HFF-Myc (cell line): ENCODE results near the gene LMO3.

Experiments
- DNase-seq: peaks from one replicate; pipeline ENCODE4 v3.0.0-alpha.2; 2011; ENCODE audit warnings: low read depth; ENCODE audit errors: extremely low read depth
- H3K4me3 ChIP-seq: replicated peaks from 2 replicates; pipeline ENCODE4 v1.5.1; 2011; ENCODE audit warnings: low read depth, mild to moderate bottlenecking, control low read depth, low read length
- TF ChIP-seq, protein P1 (sequence below): IDR thresholded peaks from 2 replicates; pipeline ENCODE4 v1.5.1; 2012; ENCODE audit warnings: mild to moderate bottlenecking, low read depth, low read length, control low read depth; ENCODE audit errors: missing control alignments

Gene LMO3

DNA sequence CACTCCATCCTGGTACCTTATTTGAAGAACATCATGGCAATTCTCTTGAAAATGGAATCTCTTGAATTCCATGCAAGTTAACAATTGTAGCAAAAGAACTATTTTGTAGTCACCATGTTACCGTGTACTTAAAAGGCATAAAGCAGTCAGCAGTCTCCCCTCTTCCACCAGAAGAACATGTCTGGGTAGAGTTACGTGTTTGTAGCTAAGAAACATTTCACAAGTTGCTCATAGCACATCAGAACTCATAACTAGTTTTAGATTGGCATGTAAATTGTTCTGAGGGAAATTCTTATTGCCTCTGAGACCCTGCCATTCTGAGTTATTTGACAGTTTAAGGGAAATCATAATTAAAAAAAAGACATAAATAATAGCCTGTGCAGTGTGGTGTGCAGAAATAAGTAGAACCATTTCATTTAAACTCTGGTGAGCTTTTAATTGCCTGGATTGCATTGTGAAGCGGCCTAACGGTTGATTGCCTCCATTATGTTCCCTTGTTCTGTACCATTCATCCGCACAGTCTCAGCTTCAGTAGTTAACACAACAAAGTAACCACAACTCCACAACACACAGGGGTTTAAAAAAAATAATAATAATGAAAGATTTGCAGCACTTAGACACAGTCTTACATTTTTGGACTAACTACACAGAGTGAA, 2.6 kb downstream of the LMO3 start:
- TF ChIP-seq, protein P1, sequence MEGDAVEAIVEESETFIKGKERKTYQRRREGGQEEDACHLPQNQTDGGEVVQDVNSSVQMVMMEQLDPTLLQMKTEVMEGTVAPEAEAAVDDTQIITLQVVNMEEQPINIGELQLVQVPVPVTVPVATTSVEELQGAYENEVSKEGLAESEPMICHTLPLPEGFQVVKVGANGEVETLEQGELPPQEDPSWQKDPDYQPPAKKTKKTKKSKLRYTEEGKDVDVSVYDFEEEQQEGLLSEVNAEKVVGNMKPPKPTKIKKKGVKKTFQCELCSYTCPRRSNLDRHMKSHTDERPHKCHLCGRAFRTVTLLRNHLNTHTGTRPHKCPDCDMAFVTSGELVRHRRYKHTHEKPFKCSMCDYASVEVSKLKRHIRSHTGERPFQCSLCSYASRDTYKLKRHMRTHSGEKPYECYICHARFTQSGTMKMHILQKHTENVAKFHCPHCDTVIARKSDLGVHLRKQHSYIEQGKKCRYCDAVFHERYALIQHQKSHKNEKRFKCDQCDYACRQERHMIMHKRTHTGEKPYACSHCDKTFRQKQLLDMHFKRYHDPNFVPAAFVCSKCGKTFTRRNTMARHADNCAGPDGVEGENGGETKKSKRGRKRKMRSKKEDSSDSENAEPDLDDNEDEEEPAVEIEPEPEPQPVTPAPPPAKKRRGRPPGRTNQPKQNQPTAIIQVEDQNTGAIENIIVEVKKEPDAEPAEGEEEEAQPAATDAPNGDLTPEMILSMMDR, result no peak
- H3K4me3 ChIP-seq, result no peak overlapping the region
- no peak for DNase-seq

DNA sequence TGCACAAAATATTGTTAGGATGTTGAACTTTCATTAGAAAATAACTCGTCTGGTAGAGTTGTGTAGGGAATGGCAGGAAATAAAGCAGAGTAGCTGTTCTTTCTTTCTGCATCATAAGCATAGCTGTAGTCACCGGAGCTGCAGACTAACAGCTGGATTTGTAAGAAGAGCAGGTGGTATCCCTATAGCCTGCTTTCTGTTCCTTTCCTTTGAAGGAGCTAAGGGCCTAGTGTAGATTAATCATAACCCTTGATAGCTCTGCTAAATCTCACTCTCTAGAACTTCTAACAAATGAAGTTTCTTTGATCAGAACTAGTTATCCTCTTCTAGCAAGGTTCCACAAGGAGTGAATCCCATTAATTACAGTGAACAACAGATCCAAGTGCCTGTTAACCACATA, 3.5 kb downstream of the LMO3 start:
- no peak overlapping the region for H3K4me3 ChIP-seq
- DNase-seq, result no peak
- TF ChIP-seq, protein P1, result no peak

DNA sequence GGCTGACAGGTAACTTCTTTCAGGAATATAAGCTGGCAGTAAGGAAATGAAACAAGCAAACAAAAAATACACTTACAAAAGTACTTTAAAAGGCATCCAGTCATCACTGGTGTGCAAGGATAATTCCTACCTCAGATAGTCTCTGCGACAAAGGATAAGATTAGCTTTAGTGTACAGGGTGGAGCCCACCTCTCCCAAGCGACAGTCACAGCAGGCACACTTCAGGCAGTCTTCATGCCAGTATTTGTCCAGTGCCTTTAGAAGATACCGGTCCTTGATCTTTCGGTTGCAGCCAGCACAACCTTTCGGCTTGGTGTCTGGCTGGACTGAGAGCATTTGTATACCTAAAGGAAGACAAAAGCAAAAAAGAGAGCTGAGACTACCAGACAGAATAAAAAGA, 5.4 kb downstream of the LMO3 start:
- DNase-seq, result no peak
- TF ChIP-seq, protein P1, result no peak
- no peak overlapping the region for H3K4me3 ChIP-seq

DNA sequence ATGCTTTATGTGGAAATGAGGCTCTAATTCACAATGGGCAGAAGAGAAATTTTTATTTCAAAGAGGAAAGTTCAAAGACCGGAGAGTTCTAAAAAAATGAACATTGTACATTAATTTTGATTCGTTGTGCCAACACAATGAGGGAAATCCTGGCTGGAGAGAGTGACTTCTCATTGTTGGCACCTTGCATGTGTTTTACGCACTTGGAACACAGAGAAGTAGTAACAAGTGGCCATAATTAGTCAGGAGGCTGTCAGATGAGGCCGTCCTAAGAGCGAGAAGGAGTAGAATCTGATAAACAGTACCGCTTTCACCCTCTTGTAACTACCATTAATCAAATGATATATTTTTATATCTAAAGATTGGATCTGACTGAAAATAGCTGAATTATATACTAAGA, 6.9 kb downstream of the LMO3 start:
- TF ChIP-seq, protein P1, result no peak
- DNase-seq, result no peak

DNA sequence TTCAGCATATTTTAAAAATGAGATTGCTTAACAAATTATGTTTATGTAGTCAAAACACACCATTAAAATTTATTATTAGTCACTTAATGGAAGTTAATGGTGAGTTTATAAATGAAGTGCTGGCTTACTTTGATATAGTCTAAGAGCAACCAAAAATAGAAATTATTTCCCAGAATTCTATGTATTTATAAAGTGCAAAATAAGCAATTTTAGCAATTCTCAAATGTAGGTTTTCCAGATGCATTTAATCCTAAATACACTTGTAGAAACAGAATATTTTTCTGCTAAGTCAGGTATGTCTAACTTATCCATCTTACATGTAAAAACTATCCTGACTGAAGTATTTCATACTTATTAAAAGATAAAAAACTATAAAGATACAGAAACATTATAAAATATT, 11.2 kb downstream of the LMO3 start:
- no peak for DNase-seq
- H3K4me3 ChIP-seq, result no peak overlapping the region
- TF ChIP-seq, protein P1, result no peak

More for the DNA sequence above, 6.9 kb downstream of the LMO3 start:
- H3K4me3 ChIP-seq, result no peak overlapping the region

DNA sequence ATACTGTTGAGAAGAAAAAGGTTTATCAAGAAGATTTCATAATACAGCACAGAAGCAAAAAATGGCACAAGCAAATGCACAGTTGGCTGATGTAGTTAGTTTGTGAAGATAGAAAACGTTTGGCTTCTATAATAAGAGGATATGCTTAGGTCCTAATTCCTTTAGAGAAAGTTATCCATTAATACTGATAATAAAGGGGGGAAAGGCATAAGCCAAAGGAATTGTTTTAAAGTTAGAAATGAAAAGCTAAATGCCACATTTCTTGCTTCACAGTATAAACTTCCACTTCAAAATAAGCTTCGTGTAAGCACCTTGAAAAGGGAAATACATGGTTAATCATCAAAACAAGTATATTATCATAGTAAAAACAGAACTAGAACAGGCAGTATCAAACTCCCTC, 12.4 kb downstream of the LMO3 start:
- H3K4me3 ChIP-seq, result no peak overlapping the region
- no peak for DNase-seq
- TF ChIP-seq, protein P1, result no peak

DNA sequence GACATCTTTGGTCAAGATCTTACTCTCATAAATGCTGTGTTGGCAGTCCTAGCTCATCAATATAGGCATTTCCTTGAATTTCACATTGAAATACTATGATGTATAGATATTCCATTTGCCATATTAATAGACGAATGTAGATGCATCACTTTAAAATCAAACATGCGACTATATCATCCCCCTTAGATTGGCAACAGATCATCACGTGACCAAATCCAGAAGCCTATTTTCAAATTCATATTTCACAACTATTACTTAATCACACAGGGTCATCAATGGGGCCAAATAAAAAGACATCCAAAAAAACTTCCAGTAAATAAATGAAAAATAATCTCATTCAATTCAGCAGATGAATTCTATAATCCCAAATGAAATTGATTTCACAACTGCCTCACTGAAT, 15.3 kb downstream of the LMO3 start:
- TF ChIP-seq, protein P1, result no peak
- H3K4me3 ChIP-seq, result no peak overlapping the region
- no peak for DNase-seq
